SK-N-MC (cell line): ENCODE measurements around the gene MACROD2.

Source experiments
- DNase-seq: peaks from one replicate; pipeline ENCODE4 v3.0.0-alpha.2; 2011; ENCODE audit warnings: low read depth, low spot score
- H3K27ac ChIP-seq: fragments of 200-600 bp; sonication (generic); 2 replicates; pipeline ENCODE4 v1.5.1; 2016; ENCODE audit warnings: mixed run types
- H3K36me3 ChIP-seq: fragments of 200-600 bp; sonication (generic); 2 replicates; pipeline ENCODE4 v1.6.1; 2017; ENCODE audit warnings: antibody characterized with exemption, low read length, mixed read lengths; ENCODE audit not compliant: insufficient read depth
- H3K4me3 ChIP-seq: fragments of 200-600 bp; sonication (generic); 2 replicates; pipeline ENCODE4 v1.5.1; 2016
- H3K9ac ChIP-seq: fragments of 200-600 bp; sonication (generic); 2 replicates; pipeline ENCODE4 v1.8.0; 2017; ENCODE audit warnings: mixed run types, mixed read lengths; ENCODE audit not compliant: insufficient read length
- H3K9me3 ChIP-seq: fragments of 200-600 bp; sonication (generic); 2 replicates; pipeline ENCODE4 v1.6.1; 2017; ENCODE audit warnings: low read depth, mild to moderate bottlenecking, antibody characterized with exemption, low read length, moderate library complexity, mixed read lengths
- EZH2 ChIP-seq: fragments of 200-600 bp; sonication (generic); IDR thresholded peaks from one replicate; pipeline ENCODE4 v1.6.1; 2017; ENCODE audit warnings: antibody characterized with exemption
- FOXP2 ChIP-seq: optimal IDR thresholded peaks from 2 replicates; pipeline ENCODE3; 2011; ENCODE audit warnings: mild to moderate bottlenecking, moderate library complexity; ENCODE audit not compliant: insufficient read depth; ENCODE audit errors: extremely low read length, control extremely low read depth
- POLR2AphosphoS5 ChIP-seq: IDR thresholded peaks from 2 replicates; pipeline ENCODE4 v1.6.1; 2012; ENCODE audit warnings: mild to moderate bottlenecking, low read depth, low read length, borderline replicate concordance

MACROD2 gene

DNA sequence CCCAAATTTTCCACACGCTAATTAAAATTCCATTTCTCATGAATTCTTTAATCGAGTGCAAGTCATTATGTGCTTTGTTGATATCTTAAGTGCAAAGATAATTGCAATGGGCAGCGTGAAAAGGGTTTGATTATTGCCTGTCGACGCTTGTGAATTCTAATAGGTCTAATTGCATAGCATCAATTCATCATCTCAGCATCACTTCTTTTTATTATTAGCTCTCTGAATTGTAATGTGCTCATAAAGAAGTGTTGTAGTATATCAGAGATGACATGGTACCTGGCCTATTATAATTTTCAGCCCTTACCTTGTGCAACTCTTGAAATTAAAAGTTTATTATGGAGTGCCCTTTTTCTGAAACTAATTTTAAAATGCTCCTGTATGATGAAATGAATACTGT is 1208.9 kb downstream of the MACROD2 start:
- Histone ChIP-seq H3K27ac (no peak overlapping the region), H3K4me3 (no peak overlapping the region), H3K9ac (no peak overlapping the region), H3K36me3 (no peaks in the 10 kb centered on the region), H3K9me3 (no peaks in the 10 kb centered on the region)
- no peak for DNase-seq
- TF ChIP-seq POLR2AphosphoS5 (no peak), FOXP2 (no peak), EZH2 (no peak)

GRCh38 chr20:15205028-15205427 is 1209.7 kb downstream of the MACROD2 start:
- TF ChIP-seq EZH2 (no peak), POLR2AphosphoS5 (no peak), FOXP2 (no peak)
- no peak overlapping the region for H3K4me3 ChIP-seq
- no peak overlapping the region for H3K9ac ChIP-seq
- no peaks in the 10 kb centered on the region for H3K9me3 ChIP-seq
- no peaks in the 10 kb centered on the region for H3K36me3 ChIP-seq
- H3K27ac ChIP-seq = no peak overlapping the region
- no peak for DNase-seq

GRCh38 chr20:15205719-15206118 is 1210.4 kb downstream of the MACROD2 start:
- Histone ChIP-seq H3K36me3 (no peaks in the 10 kb centered on the region), H3K27ac (no peak overlapping the region), H3K4me3 (no peak overlapping the region), H3K9me3 (no peaks in the 10 kb centered on the region), H3K9ac (no peak overlapping the region)
- no peak for DNase-seq
- no peak for TF ChIP-seq POLR2AphosphoS5
- TF ChIP-seq EZH2 = no peak
- TF ChIP-seq FOXP2 = no peak

DNA sequence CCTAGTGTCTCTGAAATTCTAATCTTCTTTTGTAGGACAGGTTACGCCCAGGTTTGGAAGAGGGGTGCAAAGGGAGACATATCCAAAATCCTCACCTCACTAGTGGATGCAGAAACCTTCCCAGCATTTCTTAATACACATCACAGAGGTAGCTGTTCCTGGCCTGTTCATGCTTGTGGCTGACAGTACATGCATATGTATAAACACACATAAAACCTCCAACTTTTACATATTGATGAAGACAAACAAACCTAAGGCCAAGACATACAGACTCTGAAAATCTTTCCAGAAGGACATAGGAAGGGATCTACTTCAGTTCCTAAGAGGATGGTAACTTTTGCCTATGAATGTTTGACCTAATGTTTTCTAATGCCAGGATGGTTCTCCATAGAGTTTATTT is 1214.2 kb downstream of the MACROD2 start:
- Histone ChIP-seq H3K9ac (no peak overlapping the region), H3K27ac (no peak overlapping the region), H3K4me3 (no peak overlapping the region), H3K9me3 (no peaks in the 10 kb centered on the region), H3K36me3 (no peaks in the 10 kb centered on the region)
- TF ChIP-seq POLR2AphosphoS5 (no peak), FOXP2 (no peak), EZH2 (no peak)
- no peak for DNase-seq

DNA sequence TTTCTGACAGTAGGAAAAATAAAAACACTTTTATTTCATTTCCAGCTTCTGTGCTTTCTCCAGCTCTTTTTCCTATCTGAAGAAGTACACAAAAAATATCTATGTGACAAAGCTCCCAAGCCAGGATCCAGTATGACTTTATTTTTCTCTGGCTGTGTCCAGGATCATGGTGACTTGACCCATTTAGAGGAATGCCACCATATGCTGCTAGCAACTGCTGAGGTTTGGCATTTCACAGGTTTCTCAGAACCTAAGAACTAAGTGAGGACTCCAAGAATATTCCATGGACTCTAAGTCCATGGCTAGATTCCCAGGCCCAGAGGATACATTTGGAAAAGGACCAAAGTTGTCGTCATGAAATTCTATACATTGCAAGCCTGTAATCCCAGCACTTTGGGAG is 1218.7 kb downstream of the MACROD2 start:
- Histone ChIP-seq H3K27ac (no peak overlapping the region), H3K9ac (no peak overlapping the region), H3K4me3 (no peak overlapping the region), H3K36me3 (no peaks in the 10 kb centered on the region), H3K9me3 (no peaks in the 10 kb centered on the region)
- TF ChIP-seq POLR2AphosphoS5 (no peak), EZH2 (no peak), FOXP2 (no peak)
- no peak for DNase-seq

GRCh38 chr20:15220009-15220656 is 1224.8 kb downstream of the MACROD2 start:
- H3K27ac ChIP-seq = no peak overlapping the region
- no peak for DNase-seq
- H3K9me3 ChIP-seq = no peaks in the 10 kb centered on the region
- no peak overlapping the region for H3K4me3 ChIP-seq
- H3K9ac ChIP-seq = no peak overlapping the region
- TF ChIP-seq FOXP2 = no peak
- H3K36me3 ChIP-seq = no peaks in the 10 kb centered on the region

DNA sequence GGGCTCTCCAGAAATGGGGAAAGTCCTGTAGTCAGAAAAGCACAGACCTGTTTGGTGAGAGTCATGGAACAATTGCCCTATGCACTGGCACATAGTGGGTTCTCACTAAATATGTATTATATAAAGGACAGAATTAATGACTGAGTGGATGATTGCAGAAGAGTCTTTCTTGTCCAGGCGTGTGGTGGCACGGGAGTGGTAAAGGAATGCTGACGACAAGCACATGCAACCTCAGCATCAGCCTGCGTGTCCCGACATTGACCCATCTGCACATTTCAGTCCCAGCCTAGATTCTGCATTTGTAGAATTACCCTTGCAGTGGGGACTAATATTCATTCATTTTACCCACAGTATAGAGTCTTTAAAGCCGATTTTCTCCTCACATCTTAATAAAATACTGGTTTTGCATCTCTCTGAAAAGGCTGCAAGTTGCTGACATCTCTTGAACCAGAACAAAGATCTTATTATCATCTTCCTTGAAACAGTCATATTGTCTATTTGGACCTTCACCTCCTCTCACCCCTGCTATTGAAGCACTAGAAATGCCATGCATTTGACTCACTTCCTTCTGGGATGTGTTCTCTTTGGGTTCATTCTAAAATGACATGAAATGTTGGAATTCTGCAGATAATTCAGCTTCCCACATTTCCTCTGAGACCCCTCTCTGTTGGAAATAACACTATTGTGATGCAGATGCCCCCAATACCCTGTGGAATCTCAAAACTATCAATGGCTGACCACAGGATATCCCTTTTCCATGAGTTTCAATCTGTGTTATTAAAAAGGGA is 1225.7 kb downstream of the MACROD2 start:
- Histone ChIP-seq H3K9me3 (no peaks in the 10 kb centered on the region), H3K27ac (no peak overlapping the region), H3K9ac (no peak overlapping the region), H3K36me3 (no peaks in the 10 kb centered on the region), H3K4me3 (no peak overlapping the region)
- DNase-seq = no peak
- no peak for TF ChIP-seq POLR2AphosphoS5
- no peak for TF ChIP-seq FOXP2
- no peak for TF ChIP-seq EZH2

- Histone ChIP-seq H3K9me3 (no peaks in the 10 kb centered on the region), H3K36me3 (no peaks in the 10 kb centered on the region), H3K4me3 (no peak overlapping the region), H3K9ac (no peak overlapping the region), H3K27ac (no peak overlapping the region)
- TF ChIP-seq POLR2AphosphoS5 = no peak
- no peak for TF ChIP-seq EZH2
- TF ChIP-seq FOXP2 = no peak
- no peak for DNase-seq
Observed at GRCh38 chr20:15222502-15223330, 1227.4 kb downstream of the MACROD2 start.
